ENCODE measurements around the gene AIRE. TPM values are rescaled to one million over a fixed set of nuclear protein-coding genes. Genes with fewer than 3 reads are reported as not detected.

AIRE gene
- polyA plus RNA-seq, 1 donor from 2014 or later, result not detected

GRCh38 chr21:44313451-44313850 is 27.8 kb downstream of the AIRE start:
- Histone ChIP-seq H3K9me3 (ENCODE audit: low read length) (no peaks in the 10 kb centered on the region), H3K4me3 (ENCODE audit: low read length) (no peak overlapping the region), H3F3A (ENCODE audit: insufficient read depth, low read length, poor library complexity, severe bottlenecking) (no peaks in the 10 kb centered on the region), H4K20me1 (ENCODE audit: insufficient read depth) (no peaks in the 10 kb centered on the region), H3K36me3 (ENCODE audit: insufficient read depth, low read length) (no peaks in the 10 kb centered on the region), H3K4me2 (ENCODE audit: low read length) (no peak overlapping the region), H3K9me2 (ENCODE audit: insufficient read depth, low read length) (no peaks in the 10 kb centered on the region), H3K27ac (ENCODE audit: low read length) (no peak overlapping the region), H3K27me3 (ENCODE audit: insufficient read depth, low read depth, low read length) (no peaks in the 10 kb centered on the region), H3K79me2 (replicated peaks; ENCODE audit: insufficient read depth, low read length) (no peaks in the 10 kb centered on the region), H2AFZ (ENCODE audit: low read depth, low read length) (no peak overlapping the region), H3K9ac (ENCODE audit: low read length) (no peak overlapping the region)
- TF ChIP-seq SMC3 (conservative IDR thresholded peaks at IDR 0.05; ENCODE audit: poor library complexity), result no peak
- no peak for TF ChIP-seq EZH2 (IDR thresholded peaks at IDR 0.05; ENCODE audit: borderline replicate concordance, insufficient read depth, low read length, poor library complexity, severe bottlenecking)
- no peak for TF ChIP-seq TAF1 (IDR thresholded peaks at IDR 0.05; ENCODE audit: low read depth)

DNA sequence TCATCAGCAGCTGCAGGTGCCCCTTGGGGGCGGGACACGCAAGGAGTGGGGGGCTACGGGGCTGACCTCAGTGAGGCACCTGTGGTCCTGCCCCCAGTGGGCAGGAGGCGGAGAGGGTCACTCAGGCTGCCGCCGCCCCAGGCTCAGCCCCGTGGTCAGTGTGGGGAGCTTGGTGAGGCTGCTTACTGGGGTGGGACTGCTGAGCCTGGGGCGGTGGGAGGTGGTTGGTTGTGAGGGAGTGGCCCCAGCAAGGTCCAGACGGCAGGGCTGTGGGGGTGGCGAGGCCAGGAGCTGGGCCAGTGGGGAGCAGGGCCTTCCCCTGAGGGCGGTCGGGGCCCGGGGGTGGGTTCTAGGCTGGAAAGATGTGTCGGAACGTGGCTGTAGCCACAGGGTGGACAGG is 28.5 kb downstream of the AIRE start:
- no peaks in the 10 kb centered on the region for H3K9me2 ChIP-seq (ENCODE audit: insufficient read depth, low read length)
- H3K9ac ChIP-seq (ENCODE audit: low read length), result no peak overlapping the region
- no peaks in the 10 kb centered on the region for H3K36me3 ChIP-seq (ENCODE audit: insufficient read depth, low read length)
- no peaks in the 10 kb centered on the region for H4K20me1 ChIP-seq (ENCODE audit: insufficient read depth)
- H3F3A ChIP-seq (ENCODE audit: insufficient read depth, low read length, poor library complexity, severe bottlenecking), result no peaks in the 10 kb centered on the region
- no peak overlapping the region for H3K4me2 ChIP-seq (ENCODE audit: low read length)
- no peaks in the 10 kb centered on the region for H3K27me3 ChIP-seq (ENCODE audit: insufficient read depth, low read depth, low read length)
- TF ChIP-seq RAD21 (conservative IDR thresholded peaks at IDR 0.05), result no peak
- TF ChIP-seq POLR2AphosphoS5 (IDR thresholded peaks at IDR 0.05), result no peak
- TF ChIP-seq SMC3 (conservative IDR thresholded peaks at IDR 0.05; ENCODE audit: poor library complexity), result no peak
- no peak for TF ChIP-seq TAF1 (IDR thresholded peaks at IDR 0.05; ENCODE audit: low read depth)
- TF ChIP-seq CTCF (IDR thresholded peaks at IDR 0.05; ENCODE audit: poor library complexity, severe bottlenecking), result no peak
- no peak for TF ChIP-seq MXI1 (conservative IDR thresholded peaks at IDR 0.05; ENCODE audit: poor library complexity, severe bottlenecking)
- TF ChIP-seq EZH2 (IDR thresholded peaks at IDR 0.05; ENCODE audit: borderline replicate concordance, insufficient read depth, low read length, poor library complexity, severe bottlenecking), result no peak
- TF ChIP-seq EP300 (conservative IDR thresholded peaks at IDR 0.05; ENCODE audit: poor library complexity, severe bottlenecking), result no peak
- TF ChIP-seq, protein P1, sequence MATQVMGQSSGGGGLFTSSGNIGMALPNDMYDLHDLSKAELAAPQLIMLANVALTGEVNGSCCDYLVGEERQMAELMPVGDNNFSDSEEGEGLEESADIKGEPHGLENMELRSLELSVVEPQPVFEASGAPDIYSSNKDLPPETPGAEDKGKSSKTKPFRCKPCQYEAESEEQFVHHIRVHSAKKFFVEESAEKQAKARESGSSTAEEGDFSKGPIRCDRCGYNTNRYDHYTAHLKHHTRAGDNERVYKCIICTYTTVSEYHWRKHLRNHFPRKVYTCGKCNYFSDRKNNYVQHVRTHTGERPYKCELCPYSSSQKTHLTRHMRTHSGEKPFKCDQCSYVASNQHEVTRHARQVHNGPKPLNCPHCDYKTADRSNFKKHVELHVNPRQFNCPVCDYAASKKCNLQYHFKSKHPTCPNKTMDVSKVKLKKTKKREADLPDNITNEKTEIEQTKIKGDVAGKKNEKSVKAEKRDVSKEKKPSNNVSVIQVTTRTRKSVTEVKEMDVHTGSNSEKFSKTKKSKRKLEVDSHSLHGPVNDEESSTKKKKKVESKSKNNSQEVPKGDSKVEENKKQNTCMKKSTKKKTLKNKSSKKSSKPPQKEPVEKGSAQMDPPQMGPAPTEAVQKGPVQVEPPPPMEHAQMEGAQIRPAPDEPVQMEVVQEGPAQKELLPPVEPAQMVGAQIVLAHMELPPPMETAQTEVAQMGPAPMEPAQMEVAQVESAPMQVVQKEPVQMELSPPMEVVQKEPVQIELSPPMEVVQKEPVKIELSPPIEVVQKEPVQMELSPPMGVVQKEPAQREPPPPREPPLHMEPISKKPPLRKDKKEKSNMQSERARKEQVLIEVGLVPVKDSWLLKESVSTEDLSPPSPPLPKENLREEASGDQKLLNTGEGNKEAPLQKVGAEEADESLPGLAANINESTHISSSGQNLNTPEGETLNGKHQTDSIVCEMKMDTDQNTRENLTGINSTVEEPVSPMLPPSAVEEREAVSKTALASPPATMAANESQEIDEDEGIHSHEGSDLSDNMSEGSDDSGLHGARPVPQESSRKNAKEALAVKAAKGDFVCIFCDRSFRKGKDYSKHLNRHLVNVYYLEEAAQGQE (IDR thresholded peaks at IDR 0.05; ENCODE audit: borderline replicate concordance), result no peak
- no peak overlapping the region for H3K4me3 ChIP-seq (ENCODE audit: low read length)
- no peaks in the 10 kb centered on the region for H3K9me3 ChIP-seq (ENCODE audit: low read length)
- no peak overlapping the region for H3K27ac ChIP-seq (ENCODE audit: low read length)
- no peak overlapping the region for H2AFZ ChIP-seq (ENCODE audit: low read depth, low read length)
- H3K79me2 ChIP-seq (replicated peaks; ENCODE audit: insufficient read depth, low read length), result no peaks in the 10 kb centered on the region

DNA sequence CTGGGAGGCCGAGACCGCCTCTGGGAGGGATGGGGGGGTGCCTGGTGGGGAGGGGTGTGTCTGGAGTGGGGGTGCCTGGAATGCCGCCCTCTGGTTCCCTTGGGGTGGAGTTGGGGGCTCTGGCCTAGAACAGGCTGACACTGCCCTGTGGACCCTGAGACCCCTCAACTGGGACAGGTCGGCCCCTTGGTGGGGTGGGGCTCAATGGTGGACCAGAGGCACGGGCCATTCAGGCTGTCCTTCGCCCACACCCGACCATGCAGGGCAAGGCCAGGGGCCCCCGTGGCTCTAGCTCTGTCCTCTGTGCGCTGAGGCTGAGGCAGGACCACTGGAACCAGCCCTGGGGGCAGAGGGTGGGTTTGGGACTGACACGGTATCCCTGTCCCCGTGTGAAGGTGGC is 28.9 kb downstream of the AIRE start:
- Histone ChIP-seq H3F3A (ENCODE audit: insufficient read depth, low read length, poor library complexity, severe bottlenecking) (no peaks in the 10 kb centered on the region), H3K79me2 (replicated peaks; ENCODE audit: insufficient read depth, low read length) (no peaks in the 10 kb centered on the region), H3K27me3 (ENCODE audit: insufficient read depth, low read depth, low read length) (no peaks in the 10 kb centered on the region), H3K4me3 (ENCODE audit: low read length) (no peak overlapping the region), H3K27ac (ENCODE audit: low read length) (no peak overlapping the region), H3K36me3 (ENCODE audit: insufficient read depth, low read length) (no peaks in the 10 kb centered on the region), H3K4me2 (ENCODE audit: low read length) (no peak overlapping the region), H3K9me3 (ENCODE audit: low read length) (no peaks in the 10 kb centered on the region), H4K20me1 (ENCODE audit: insufficient read depth) (no peaks in the 10 kb centered on the region), H3K9me2 (ENCODE audit: insufficient read depth, low read length) (no peaks in the 10 kb centered on the region), H2AFZ (ENCODE audit: low read depth, low read length) (no peak overlapping the region), H3K9ac (ENCODE audit: low read length) (no peak overlapping the region)
- TF ChIP-seq MXI1 (conservative IDR thresholded peaks at IDR 0.05; ENCODE audit: poor library complexity, severe bottlenecking) (no peak), RAD21 (conservative IDR thresholded peaks at IDR 0.05) (no peak), TAF1 (IDR thresholded peaks at IDR 0.05; ENCODE audit: low read depth) (no peak), SMC3 (conservative IDR thresholded peaks at IDR 0.05; ENCODE audit: poor library complexity) (no peak), EP300 (conservative IDR thresholded peaks at IDR 0.05; ENCODE audit: poor library complexity, severe bottlenecking) (no peak), CTCF (IDR thresholded peaks at IDR 0.05; ENCODE audit: poor library complexity, severe bottlenecking) (no peak), EZH2 (IDR thresholded peaks at IDR 0.05; ENCODE audit: borderline replicate concordance, insufficient read depth, low read length, poor library complexity, severe bottlenecking) (no peak), POLR2AphosphoS5 (IDR thresholded peaks at IDR 0.05) (no peak)
- TF ChIP-seq, protein P1 (IDR thresholded peaks at IDR 0.05; ENCODE audit: borderline replicate concordance), result no peak
